NCI-H345 (cell line): ENCODE results near the gene SLC6A11.

ENCODE experiments used
- DNase-seq: peaks from one replicate; lab custom pipeline; 2025; lab: John Stamatoyannopoulos, UW

The SLC6A11 gene

GRCh38 chr3:10790713-10791112 is 25.3 kb upstream of the SLC6A11 start:
- DNase-seq: no peak

- no peak for DNase-seq
Measured at GRCh38 chr3:10792208-10792607, 23.8 kb upstream of the SLC6A11 start.

GRCh38 chr3:10798600-10799367 is 17.2 kb upstream of the SLC6A11 start:
- no peak for DNase-seq

GRCh38 chr3:10804183-10804648 is 11.8 kb upstream of the SLC6A11 start:
- no peak for DNase-seq

GRCh38 chr3:10806006-10806405 is 10.0 kb upstream of the SLC6A11 start:
- DNase-seq: no peak

GRCh38 chr3:10808130-10808735 is 7.8 kb upstream of the SLC6A11 start:
- DNase-seq: no peak

GRCh38 chr3:10808974-10809373 is 7.1 kb upstream of the SLC6A11 start:
- no peak for DNase-seq

- no peak for DNase-seq
Measured at GRCh38 chr3:10810376-10810775, 5.7 kb upstream of the SLC6A11 start.

GRCh38 chr3:10813425-10813824 is 2.6 kb upstream of the SLC6A11 start:
- no peak for DNase-seq

GRCh38 chr3:10814623-10815022 is 1.4 kb upstream of the SLC6A11 start:
- DNase-seq: no peak

- peak; percentile 20 for DNase-seq
Measured at GRCh38 chr3:10815487-10815886, 541 bp upstream of the SLC6A11 start.

GRCh38 chr3:10816863-10817253 is 830 bp downstream of the SLC6A11 start:
- no peak for DNase-seq

GRCh38 chr3:10817506-10817905 is 1.5 kb downstream of the SLC6A11 start:
- no peak for DNase-seq

- no peak for DNase-seq
Measured at GRCh38 chr3:10822055-10822454, 6.0 kb downstream of the SLC6A11 start.

- DNase-seq: no peak
Measured at GRCh38 chr3:10822708-10823515, 6.9 kb downstream of the SLC6A11 start.

GRCh38 chr3:10823516-10823818 is 7.4 kb downstream of the SLC6A11 start:
- DNase-seq: no peak

GRCh38 chr3:10824468-10824867 is 8.4 kb downstream of the SLC6A11 start:
- DNase-seq: no peak

GRCh38 chr3:10833855-10834414 is 17.9 kb downstream of the SLC6A11 start:
- DNase-seq: no peak

GRCh38 chr3:10834951-10835350 is 18.9 kb downstream of the SLC6A11 start:
- no peak for DNase-seq

GRCh38 chr3:10835406-10835805 is 19.4 kb downstream of the SLC6A11 start:
- DNase-seq: no peak

- DNase-seq: no peak
Measured at GRCh38 chr3:10836676-10837075, 20.6 kb downstream of the SLC6A11 start.

- DNase-seq: no peak
Measured at GRCh38 chr3:10837849-10838248, 21.8 kb downstream of the SLC6A11 start.

- no peak for DNase-seq
Measured at GRCh38 chr3:10839167-10839566, 23.1 kb downstream of the SLC6A11 start.
